ENCODE measurements around the gene FAM107B.

DNA sequence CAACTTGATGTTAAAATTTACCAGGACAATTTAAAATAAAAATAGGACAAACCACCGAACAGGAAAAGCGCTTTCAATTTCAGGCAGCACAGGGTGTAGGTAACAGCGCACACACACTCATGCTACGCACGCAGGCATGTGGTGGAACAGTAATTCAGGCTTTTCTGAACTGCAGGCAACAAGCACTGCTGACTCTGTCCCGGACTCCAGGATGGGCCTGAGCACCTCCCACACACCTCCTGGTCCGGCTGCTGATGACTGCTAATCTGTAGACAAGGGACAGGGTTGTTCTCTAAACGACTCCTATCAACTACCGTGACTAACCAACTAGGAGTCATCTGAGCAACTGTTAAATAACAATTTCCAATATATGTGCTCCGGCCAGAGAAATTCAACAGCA is 251.4 kb downstream of the FAM107B start:
- TF ChIP-seq, protein P1, sequence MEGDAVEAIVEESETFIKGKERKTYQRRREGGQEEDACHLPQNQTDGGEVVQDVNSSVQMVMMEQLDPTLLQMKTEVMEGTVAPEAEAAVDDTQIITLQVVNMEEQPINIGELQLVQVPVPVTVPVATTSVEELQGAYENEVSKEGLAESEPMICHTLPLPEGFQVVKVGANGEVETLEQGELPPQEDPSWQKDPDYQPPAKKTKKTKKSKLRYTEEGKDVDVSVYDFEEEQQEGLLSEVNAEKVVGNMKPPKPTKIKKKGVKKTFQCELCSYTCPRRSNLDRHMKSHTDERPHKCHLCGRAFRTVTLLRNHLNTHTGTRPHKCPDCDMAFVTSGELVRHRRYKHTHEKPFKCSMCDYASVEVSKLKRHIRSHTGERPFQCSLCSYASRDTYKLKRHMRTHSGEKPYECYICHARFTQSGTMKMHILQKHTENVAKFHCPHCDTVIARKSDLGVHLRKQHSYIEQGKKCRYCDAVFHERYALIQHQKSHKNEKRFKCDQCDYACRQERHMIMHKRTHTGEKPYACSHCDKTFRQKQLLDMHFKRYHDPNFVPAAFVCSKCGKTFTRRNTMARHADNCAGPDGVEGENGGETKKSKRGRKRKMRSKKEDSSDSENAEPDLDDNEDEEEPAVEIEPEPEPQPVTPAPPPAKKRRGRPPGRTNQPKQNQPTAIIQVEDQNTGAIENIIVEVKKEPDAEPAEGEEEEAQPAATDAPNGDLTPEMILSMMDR (IDR thresholded peaks at IDR 0.05), result no peak
- TF ChIP-seq POLR2AphosphoS5 (IDR thresholded peaks at IDR 0.05) (no peak), POLR2A (IDR thresholded peaks at IDR 0.05) (no peak)
